Activated CD8-positive, alpha-beta memory T cell treated with anti-CD3 and anti-CD28 coated beads, Interleukin-2, amount 50 U/mL, for 48 hours (primary cell): ENCODE results near the gene CDC42EP5.
"Not testable (repeated sequence)": the region's sequence is repeated elsewhere in the genome, so short reads cannot be mapped to it uniquely, and the experiment has no call there.

Experiments
- DNase-seq: peaks from one replicate; pipeline ENCODE4 v3.0.0-alpha.2; 2020

CDC42EP5 gene

DNA sequence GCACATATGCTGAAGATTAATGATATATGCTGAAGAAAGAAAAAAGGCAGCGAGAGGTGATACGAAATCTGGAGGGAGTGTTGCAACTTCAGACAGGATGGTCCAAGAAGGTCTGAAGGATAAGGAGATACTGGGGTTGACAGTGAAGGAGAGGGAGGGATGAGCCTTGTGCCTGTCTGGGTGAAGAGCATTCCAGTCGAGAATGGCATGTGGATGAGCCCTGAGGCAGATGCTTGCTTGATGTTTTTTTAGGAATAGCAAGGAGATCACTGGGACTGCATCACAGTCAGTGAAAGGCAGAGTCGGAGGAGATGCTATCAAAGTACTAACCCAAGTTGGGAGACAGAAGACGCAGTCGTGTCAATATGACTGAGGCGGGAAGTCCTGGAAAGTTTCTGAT, 16.2 kb upstream of the CDC42EP5 start:
- DNase-seq, result no peak

DNA sequence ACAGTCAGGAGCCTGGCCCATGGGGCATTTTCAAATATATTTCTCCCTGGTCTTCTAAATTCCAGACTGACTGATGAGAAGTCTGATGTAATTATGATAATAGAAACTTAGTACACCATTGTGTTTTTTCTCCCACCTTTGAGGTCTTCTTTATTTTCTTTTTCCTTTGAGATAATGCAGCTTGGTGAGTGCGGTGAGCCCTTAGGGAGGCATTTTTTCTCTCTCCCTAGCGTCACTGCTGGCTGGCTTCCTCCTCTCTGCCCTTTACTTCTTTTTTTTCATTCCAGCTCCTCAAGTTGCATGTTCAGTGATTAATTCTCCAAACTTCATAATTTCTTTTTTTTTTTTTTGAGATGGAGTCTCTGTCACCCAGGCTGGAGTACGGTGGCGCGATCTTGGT, 12.8 kb upstream of the CDC42EP5 start:
- no peak for DNase-seq

DNA sequence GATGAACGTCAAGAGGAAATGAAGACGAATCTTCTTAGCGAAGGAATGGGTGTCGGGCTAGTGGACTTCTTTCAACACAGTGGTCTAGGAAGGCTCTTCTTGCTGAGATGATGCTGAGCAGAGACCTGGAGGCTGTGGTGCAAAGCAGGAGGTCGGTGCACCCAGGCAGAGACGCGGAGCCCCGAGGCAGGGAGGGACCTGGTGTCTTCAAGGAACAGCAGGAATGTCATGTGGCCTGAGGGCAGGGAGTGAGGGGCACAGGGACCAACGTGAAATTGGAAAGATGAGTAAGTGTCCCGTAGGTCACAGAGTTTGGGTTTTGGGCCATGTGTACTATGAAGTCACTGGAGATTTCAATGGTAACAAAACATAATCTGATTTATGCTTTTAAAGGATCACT, 11.4 kb upstream of the CDC42EP5 start:
- no peak for DNase-seq

DNA sequence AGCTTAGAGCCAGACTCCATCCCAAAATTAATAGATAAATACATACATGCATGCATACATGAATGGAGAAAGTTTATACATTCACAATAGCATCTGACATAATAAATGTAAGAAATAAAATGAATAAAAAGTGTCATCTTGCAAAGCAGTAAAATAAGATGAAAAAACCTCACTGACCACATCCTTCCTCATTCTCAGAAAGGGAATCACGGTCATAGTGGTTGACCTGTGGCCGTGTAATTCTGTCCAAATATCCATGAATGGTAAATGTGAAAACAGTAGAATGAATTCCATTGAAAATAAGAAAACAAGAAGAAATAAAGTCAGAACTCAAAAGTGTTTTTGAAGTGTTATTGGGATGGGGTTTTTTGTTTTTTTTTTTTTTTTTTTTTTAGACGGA, 9.8 kb upstream of the CDC42EP5 start:
- DNase-seq, result no peak

DNA sequence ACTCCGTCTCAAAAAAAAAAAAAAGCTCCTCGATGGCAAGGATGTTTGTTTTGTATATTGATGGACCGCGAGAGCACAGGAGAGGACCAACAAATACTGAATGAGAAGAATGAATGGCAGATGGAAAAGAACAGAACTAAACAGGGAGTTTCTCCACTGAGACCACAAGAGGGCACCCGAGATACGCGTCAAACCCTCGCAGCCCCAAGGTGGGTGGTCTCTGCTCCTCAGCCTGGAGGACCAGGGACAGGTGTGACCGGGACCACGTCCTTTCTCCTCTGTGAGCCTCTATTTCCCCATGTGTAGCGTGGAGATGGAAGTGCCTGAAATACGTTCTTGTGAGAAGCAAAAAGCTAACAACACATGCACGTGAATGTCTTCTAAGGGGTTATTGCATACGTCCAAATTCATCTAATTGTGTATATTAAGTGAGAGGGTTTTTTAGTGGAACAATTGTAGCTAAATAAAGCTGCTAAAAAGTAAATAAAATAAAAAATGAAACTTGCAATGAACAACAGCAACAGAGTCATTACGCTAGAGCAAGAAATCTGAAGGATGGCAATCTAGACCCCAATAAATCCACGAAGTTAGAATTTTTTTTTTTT, 8.3 kb upstream of the CDC42EP5 start:
- peak; percentile 66 for DNase-seq

DNA sequence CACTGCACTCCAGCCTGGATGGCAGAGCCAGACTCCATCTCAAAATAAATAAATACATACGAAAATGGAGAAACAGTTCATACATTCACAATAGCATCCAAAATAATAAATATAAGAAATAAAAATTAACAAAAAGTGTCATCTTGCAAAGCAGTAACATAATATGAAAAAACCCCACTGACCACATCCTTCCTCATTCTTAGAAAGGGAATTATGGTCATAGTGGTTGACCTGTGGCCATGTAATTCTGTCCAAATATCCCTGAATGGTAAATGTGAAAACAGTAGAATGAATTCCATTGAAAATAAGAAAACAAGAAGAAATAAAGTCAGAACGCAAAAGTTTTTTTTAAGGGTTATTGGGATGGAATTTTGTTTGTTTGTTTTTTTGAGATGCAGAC, 7.0 kb upstream of the CDC42EP5 start:
- no peak for DNase-seq

DNA sequence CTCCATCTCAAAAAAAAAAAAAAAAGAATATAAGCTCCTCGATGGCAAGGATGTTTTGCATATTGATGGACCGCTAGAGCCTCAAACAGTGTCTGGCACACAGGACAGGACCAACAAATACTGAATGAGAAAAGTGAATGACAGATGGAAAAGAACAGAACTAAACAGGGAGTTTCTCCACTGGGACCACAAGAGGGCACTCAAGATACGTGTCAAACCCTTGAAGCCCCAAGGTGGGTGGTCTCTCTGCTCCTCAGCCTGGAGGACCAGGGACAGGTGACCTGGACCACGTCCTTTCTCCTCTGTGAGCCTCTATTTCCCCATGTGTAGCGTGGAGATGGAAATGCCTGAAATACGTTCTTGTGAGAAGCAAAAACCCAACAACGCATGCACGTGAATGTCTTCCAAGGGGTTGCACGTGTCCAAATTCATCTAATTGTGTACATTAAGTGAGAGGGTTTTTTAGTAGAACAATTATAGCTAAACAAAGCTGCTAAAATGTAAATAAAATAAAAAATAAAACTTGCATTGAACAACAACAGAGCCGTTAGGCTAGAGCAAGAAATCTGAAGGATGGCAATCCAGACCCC, 5.7 kb upstream of the CDC42EP5 start:
- peak; percentile 55 for DNase-seq

DNA sequence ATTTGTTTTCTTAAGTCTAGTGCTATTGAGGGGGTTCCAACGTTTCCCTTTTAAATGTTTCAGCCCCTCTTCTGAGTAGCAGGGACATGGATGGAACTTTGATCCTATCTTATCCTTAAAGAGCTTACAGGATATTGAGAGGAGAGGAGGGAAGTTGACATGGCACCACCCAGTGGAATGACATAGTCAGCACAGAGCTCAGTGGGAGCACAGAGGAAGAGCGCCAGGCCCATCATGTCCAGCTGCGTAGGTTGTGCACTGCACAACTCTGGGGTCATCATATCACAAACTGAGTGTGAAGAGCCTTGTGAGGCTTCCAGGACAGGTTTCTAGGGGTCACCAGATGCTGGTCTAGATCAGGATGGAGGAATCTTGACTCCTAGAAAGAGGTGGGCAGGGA, 4.6 kb upstream of the CDC42EP5 start:
- no peak for DNase-seq

DNA sequence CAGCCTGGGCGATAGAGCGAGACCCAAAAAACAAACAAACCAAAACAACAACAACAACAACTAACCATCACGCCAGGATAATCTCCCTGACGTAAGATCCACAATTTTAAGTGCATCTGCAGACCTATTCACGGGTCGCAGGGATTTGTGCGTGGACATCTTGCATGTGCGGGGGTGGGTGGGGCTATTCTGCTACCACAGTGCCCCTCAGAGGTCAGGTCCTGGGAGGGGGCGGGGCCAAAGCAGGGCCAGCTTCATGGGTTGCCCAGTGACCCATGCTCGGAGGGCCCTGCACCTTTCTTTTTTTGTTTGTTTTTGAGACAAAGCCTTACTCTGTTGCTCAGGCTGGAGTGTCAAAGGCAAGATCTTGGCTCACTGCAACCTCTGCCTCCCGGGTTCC, 2.6 kb upstream of the CDC42EP5 start:
- no peak for DNase-seq

DNA sequence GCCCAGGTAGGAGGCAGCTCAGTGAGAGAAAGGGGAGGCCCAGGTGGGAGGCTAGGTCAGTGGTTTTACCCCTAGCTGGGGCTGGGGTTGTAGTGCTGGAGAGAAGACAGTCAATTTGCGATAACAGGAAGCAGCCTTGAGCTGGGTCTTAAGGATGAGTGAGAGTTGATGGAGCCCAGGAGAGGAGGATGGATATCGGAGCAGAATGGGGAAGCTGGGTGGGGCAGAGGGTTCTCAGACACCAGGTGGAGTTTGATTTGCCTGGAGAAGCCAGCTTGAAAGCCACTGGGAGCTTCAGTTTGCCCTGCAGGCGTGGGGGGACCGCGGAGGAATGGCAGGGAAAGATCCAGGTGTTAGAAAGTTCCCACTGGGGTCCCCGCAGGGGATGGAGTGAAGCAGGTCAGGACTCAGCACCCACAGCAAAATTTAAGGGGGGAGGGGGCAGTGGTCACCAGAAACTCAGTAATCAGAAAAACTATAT, 836 bp upstream of the CDC42EP5 start:
- no peak for DNase-seq

DNA sequence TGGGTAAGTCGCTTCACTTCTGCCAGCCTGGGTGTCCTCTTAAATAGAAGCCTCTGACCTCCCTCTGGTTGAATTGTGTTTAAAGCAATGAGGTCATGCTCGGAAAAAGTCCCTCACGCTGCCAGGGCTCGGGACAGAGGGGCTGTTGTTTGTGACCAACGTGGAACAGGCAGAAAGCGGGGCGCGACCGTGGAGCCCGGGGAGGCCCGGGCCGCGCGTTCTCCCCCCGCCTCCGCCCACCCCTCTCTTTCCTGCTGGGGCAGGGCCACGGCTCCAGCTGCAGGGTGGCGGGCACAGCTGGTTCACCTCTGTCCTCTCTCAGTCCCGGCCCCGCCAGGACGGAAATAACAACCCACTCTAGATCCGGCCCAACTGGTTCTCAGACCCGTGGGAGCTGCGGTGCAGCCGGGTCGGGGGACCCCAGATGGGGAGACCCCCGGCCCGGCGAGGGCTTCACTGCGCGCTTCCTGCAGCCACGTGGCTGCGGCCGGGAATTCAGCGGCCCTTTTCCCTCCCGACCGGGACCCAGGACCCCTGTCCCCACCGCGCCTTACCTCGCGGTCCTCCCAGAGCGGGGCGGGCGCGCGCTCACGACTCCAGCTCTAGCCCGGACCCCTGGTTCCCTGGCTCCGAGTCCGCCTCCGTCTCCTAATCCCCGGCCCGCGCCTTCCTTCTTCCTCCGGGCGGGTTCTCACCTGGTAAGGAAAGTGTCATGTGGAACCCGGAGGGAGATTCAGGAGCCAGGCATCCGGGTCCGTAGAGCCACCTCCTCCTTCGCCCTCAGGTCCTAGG, 1.9 kb downstream of the CDC42EP5 start:
- no peak for DNase-seq

DNA sequence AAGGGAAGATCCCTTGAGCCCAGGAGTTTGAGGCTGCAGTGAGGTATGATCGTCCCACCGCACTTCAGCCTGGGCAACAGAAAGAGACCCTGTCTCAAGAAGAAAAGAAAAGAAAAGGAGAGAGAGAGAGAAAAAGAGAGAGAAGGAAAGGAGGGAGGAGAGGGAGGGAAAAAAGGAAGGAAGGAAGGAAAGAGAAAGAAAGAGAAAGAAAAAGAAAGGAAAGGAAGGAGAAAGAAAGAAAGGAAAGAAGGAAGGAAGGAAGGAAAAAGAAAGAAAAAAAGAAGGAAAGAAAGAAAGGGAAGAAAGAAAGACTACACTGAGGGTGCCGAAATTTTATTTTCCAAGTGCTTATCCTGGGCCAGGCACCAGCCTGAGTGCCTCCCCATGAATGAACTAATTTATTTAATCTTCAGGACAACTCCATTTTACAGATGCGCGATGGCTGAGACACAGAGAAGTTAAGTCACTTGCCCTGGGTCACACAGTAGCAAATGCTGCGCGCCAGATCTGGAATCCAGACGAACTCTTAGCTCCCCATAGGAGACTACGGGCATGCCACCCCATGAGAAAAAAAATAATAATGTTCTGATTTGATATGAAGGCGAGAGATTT, 2.7 kb downstream of the CDC42EP5 start:
- no peak for DNase-seq

DNA sequence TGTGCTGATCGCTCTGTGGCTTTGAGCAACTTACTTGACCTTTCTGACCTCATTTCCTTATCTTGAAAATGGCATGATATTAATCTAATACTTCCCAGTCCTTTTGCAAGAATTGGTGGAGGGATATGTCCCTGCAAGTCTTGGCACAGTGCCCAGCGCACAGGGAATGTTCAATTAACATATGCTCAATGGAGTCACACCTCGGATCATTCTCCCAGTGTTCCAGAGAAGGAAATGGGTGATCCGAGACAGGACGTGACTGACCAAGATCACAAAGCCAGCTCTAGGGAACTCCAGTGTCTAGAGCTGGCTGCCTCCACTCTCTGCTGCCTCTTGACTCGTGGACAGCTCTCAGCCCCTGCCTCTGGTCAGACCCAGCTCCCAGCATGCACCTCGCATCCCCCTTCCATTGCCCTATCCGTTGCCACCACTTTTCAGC, 3.6 kb downstream of the CDC42EP5 start:
- no peak for DNase-seq

DNA sequence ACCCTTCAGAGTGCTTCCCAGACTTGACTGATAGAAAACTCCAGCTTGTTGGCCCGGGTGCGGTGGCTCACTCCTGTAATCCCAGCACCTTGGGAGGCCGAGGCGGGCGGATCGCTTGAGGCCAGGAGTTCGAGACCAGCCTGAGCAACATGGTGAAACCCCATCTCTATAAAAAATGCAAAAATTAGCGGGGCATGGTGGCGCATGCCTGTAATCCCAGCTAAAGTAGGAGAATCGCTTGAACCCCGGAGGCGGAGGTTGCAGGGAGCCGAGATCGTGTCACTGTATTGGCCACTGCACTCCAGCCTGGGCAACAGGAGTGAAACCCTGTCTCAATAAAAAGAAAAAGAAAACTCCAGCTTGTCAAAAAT, 7.0 kb downstream of the CDC42EP5 start:
- DNase-seq, result not testable (repeated sequence)

DNA sequence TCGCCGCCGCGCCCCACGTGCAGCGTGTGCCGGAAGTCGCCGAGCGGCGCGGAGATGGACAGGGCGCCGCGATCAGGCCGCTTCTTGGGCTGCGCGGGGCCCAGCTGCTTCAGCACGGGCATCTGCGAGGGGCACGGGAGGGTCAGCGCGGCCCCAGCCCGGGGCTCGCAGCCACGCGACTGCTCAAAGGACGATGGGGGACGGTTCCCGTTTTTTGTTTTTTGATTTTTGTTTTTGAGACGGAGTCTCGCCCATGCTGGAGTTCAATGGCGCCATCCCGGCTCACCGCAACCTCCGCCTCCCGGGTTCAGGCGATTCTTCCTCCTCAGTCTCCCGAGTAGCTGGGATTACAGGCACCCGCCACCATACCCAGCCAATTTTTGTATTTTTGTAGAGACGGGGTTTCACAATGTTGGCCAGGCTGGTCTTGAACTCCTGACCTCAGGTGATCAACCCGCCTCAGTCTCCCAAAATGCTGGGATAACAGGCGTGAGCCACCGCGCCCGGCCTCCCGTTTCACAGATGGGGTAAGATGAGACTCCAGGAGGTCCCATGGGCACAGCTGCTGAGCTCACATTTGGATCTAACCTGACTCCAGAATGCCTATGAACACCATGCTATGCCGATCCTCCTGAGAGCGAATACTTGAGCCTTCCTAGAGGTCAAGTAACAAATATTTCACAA, 7.5 kb downstream of the CDC42EP5 start:
- no peak for DNase-seq

DNA sequence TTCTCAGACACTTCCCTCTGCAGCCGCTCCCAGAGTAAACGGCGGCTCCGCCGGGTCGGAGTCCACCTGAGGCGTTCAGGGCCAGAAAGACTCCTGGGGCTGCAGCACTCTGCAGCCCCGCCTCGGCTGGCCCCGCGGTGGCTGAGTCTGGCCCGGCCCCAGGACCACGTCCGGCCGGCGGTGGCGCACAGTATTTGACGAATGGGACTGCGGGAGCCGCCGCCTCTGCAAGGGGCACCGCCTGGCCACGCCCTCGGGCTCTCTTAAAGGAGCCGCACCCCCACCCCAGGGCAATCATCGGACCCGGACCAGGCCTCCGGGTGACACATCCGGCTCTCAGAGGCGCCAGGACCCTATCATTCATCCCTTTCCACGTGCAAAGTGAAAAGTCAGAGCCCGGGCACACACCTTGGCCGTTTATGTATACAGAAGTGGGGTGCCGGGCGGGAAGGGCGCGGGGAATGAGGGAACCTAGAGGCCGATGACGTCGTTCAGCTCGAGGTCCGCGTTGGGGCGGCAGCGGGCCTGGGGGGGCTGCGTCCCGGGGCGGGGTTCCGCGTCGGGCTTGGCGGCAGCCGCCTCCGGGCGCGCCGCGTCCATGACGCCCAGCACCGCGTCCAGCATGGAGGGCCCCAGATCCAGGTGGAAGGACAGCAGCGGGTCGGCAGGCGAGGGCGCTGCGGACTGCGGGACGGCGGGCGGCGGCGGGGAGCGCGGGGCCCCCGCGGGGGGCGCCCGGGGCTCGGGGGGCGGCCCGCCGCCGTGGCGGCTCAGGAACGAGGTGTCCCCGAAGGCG, 8.3 kb downstream of the CDC42EP5 start:
- DNase-seq, result peak; percentile 92

DNA sequence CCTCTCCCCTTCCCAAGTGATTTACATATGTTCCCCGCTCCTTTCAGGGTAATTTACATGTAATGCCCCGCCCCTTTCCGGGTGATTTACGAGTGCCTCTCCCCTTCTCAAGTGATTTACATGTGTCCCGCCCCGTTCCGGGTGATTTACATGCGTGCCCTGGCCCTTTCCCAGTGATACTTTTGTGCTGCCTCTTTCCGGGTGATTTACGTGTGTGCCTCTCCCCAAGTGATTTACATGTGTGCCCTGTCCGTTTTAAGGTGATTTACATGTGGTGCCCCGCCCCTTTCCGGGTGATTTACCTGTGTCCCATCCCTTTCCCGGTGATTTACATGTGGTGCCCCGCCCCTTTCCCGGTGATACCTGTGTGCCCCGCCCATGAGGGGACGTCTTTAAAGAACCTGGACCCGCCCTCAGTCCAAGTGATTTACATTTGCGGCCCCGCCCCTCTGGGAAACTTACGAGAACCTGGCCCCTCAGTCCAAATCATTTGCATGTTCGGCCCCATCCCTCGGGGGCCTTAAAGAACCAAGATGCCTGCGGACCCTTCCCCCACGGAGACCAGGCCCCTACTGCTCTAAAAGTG, 9.0 kb downstream of the CDC42EP5 start:
- peak; percentile 91 for DNase-seq

DNA sequence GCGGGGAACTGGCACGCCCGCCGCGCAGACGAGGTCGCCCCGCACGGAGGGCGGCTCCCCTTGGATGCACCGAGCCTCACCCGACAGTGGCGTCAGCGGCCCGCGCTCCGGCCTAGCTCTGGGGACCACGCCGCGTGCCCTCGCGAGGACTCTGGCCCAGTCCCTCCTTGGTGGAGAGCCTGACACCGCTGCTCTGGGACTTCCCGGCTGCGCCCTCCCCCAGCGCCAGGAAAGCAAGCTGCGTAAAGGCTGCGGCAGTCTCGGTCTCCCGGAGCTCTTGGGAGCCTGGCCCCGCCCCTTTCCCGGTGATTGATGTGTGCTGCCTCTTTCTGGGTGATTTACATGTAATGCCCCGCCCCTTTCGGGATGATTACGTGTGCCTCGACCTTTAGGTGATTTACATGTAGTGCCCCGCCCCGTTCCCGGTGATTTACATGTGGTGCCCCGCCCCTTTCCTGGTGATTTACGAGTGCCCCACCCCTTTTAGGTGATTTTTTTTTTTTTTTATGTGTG, 9.5 kb downstream of the CDC42EP5 start, which contains the start of gene LENG9:
LENG9 (minus strand) TSS at position 248 of the 513 bp plus-strand sequence. CDS start 252 bp downstream, outside the sequence.
- DNase-seq, result peak; percentile 97

DNA sequence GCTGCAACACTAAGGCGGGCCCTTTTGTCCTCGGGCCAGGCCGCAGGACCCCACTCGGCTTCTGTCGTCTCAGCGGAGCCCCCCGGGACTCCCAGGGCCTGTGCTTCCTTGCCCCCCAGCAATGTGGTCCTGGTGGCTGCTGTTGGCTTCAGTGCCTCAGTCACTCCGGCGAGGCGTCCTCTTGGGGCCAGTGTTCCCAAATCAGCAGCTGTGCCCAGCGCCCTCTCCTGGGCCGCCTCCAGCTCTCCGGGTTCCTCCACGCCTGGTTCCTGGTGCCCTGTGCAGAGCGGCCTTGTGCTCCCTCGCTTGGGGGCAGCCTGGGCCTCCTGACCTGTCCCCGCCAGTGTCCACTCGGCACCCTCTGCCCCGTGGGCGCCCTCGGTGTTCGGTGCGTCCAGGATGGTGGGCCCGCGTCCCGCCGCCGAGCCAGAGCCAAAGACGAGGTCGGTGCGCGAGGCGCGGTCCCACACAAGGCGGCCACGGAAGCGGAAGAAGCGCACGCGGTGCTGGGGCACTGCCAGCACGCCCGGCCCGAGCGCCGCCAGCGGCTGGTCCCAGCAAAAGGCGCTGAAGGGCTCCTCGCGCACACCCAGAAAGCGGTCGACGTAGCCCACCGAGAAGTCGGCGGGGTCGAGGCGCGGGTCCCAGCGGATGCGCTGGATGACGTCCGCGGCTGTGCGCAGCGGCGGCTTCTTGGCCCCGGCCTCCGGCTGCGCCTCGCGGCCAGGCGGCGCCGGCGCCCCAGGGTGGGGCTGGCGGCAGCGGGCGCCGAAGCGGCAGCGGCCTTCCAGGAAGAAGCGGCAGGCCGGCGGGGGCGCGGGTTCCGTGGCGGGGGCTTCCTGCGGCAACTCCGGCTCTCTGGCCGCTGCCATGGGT, 10.2 kb downstream of the CDC42EP5 start:
- DNase-seq, result peak; percentile 85

DNA sequence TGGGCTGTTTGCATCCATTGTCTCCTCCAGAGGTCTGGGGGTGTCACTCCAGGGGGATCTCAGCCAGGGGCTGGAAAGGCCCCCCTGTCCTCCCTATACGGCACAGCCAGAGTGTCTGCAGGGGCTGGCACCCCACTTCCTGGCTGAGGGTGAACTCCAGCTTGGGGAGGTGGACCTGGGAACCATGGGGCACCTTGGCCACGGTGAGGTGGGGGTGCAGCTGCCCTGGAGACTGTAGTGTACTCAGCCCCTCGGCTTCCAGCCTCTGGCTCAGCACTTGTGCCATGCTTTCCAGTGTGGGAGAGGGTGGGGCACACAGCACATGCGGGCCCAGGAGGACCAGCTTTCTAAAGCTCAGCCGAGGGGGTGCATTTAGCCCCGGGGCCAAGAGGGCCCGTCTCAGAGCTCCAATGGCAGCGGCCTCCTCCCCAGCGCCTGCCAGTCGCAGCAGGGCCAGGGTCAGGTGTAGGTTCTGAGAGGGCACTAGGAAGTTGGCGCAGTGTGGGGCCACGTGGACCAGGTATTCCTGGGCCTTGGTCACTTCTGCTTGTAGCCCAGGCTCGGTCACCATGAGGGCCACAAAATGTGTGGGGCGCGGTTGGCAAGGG, 10.9 kb downstream of the CDC42EP5 start:
- DNase-seq, result no peak
